ENCODE data around the gene DPM3.

- TF ChIP-seq CTCF (IDR thresholded peaks at IDR 0.05) (no peak), POLR2A (IDR thresholded peaks at IDR 0.05) (peak in 1 of 3 donors; percentile 9)
These were observed 46.6 kb upstream of the DPM3 start for GRCh38 chr1:155186794-155187455.
